T-cell (primary cell): ENCODE results near the gene MRPL3. TPM values are rescaled to one million over a fixed set of nuclear protein-coding genes. Genes with fewer than 3 reads are reported as not detected.

Experiments
- ATAC-seq, 4 experiments: fragments of 200-7000 bp in 3 of 4; fragments of 150-1000 bp in 1 of 4; cut with Tn5 transposase; replicated peaks in 1 of 4; 1 replicate in 3 of 4; 2 replicates in 1 of 4; pipeline ENCODE4 v1.10.0; 2021; ENCODE audit warnings: moderate library complexity in 3 of 4, mild to moderate bottlenecking in 2 of 4, moderate number of reproducible peaks in 1 of 4
- CTCF ChIA-PET, 2 donors: fragments of 300-600 bp; sonication (Branson Sonifier 250); formaldehyde crosslinking; loops; one replicate each; lab custom pipeline; 2022; ENCODE audit warnings: antibody characterized with exemption in 2 of 2; lab: Charles Lee
- POLR2A ChIA-PET, 2 donors: fragments of 300-600 bp; sonication (Branson Sonifier 250); formaldehyde crosslinking; loops; one replicate each; lab custom pipeline; 2022; ENCODE audit warnings: antibody characterized with exemption in 2 of 2; lab: Charles Lee
- DNase-seq, 35 experiments: peaks; one replicate each; pipeline versions ENCODE4 v3.0.0 to v3.0.0-alpha.2; 2013 to 2023
- H3K27ac ChIP-seq: one replicate; pipeline ENCODE4 v1.5.1; 2013; ENCODE audit warnings: low read length
- H3K27me3 ChIP-seq, 2 experiments: replicated peaks in 1 of 2; 1 replicate in 1 of 2; 2 replicates in 1 of 2; pipeline versions ENCODE4 v1.6.1 to v1.7.0; 2013; ENCODE audit warnings: low read length in 1 of 2, mixed read lengths in 1 of 2; ENCODE audit not compliant: control insufficient read depth in 2 of 2, insufficient read depth in 2 of 2; ENCODE audit errors: extremely low read depth in 1 of 2
- H3K36me3 ChIP-seq, 2 donors: 1 replicate in 1 of 2; 2 replicates in 1 of 2; pipeline versions ENCODE4 v1.6.1 to v1.7.0; 2013; ENCODE audit warnings: low read length in 1 of 2; ENCODE audit not compliant: control insufficient read depth in 2 of 2, insufficient read depth in 1 of 2; ENCODE audit errors: extremely low read depth in 1 of 2
- H3K4me1 ChIP-seq, 2 experiments: 1 replicate in 1 of 2; 2 replicates in 1 of 2; pipeline versions ENCODE4 v1.6.1 to v1.7.0; 2013; ENCODE audit warnings: low read length in 2 of 2, mixed read lengths in 1 of 2; ENCODE audit not compliant: insufficient read depth in 2 of 2, control insufficient read depth in 1 of 2; ENCODE audit errors: extremely low read depth in 1 of 2
- H3K4me3 ChIP-seq, 2 donors: 1 replicate in 1 of 2; 2 replicates in 1 of 2; pipeline versions ENCODE4 v1.5.1 to v1.7.0; 2013; ENCODE audit warnings: mild to moderate bottlenecking in 2 of 2, low read length in 1 of 2, moderate library complexity in 1 of 2; ENCODE audit not compliant: control insufficient read depth in 1 of 2; ENCODE audit errors: extremely low read depth in 1 of 2
- H3K9me3 ChIP-seq: 2 replicates; pipeline ENCODE4 v1.7.0; 2013
- H3K27ac Mint-ChIP-seq, 2 donors: one replicate each; pipeline ENCODE4 v1.8.0; 2020 to 2021; ENCODE audit warnings: mild to moderate bottlenecking in 2 of 2, mixed read lengths in 2 of 2
- H3K27me3 Mint-ChIP-seq, 2 donors: one replicate each; pipeline ENCODE4 v1.8.0; 2021 to 2022; ENCODE audit warnings: mixed read lengths in 2 of 2
- H3K36me3 Mint-ChIP-seq: one replicate; pipeline ENCODE4 v1.8.0; 2021; ENCODE audit warnings: mixed read lengths
- H3K4me1 Mint-ChIP-seq, 3 donors: one replicate each; pipeline ENCODE4 v1.8.0; 2020 to 2022; ENCODE audit warnings: mixed read lengths in 3 of 3, mild to moderate bottlenecking in 1 of 3
- H3K4me3 Mint-ChIP-seq, 3 donors: one replicate each; pipeline ENCODE4 v1.8.0; 2020 to 2022; ENCODE audit warnings: mild to moderate bottlenecking in 3 of 3, mixed read lengths in 3 of 3, moderate library complexity in 3 of 3
- H3K9me3 Mint-ChIP-seq, 3 donors: one replicate each; pipeline ENCODE4 v1.8.0; 2020 to 2022; ENCODE audit warnings: mixed read lengths in 3 of 3
- WGBS: methylation state at CpG from one replicate; pipeline ENCODE4 v1.1.5; 2013; ENCODE audit warnings: missing lambda C conversion rate; ENCODE audit not compliant: insufficient coverage; 5-methylcytosine and 5-hydroxymethylcytosine counted together
- total RNA-seq, 35 experiments: library from RNA in 6 of 35; stranded (reverse) in 6 of 35; fragments of 120-200 nt in 1 of 35; gene quantifications; one replicate each; pipeline versions ENCODE4 v1.2.1 to v1.2.4 and lab custom pipeline; 2013 to 2026

Gene MRPL3
- total RNA-seq, 5 donors from 2014 or later (not counting 1 experiment from before 2014, with no cell fraction given): 36.1 to 50.2 (median 42.0) TPM

GRCh38 chr3:131544557-131544956 is 41.8 kb upstream of the MRPL3 start:
- Histone ChIP-seq H3K9me3 (no peaks in the 10 kb centered on the region), H3K27ac (no peak overlapping the region), H3K27me3 (peaks cover 0 to 6% of the 10 kb centered on the region in 2 experiments), H3K36me3 (no peaks in the 10 kb centered on the region), H3K4me3 (no peak overlapping the region), H3K4me1 (no peaks in the 10 kb centered on the region)
- H3K27ac Mint-ChIP-seq: no peak overlapping the region
- no peaks in the 10 kb centered on the region for H3K9me3 Mint-ChIP-seq
- WGBS: 43% methylated on average over 1 of the region's 2 CpGs
- DNase-seq (no peak), ATAC-seq (no peak)
- H3K4me3 Mint-ChIP-seq: no peak overlapping the region
- H3K4me1 Mint-ChIP-seq: no peaks in the 10 kb centered on the region
- H3K27me3 Mint-ChIP-seq: peaks cover 19 to 32% of the 10 kb centered on the region in 2 donors
- POLR2A ChIA-PET: no interaction called here
- CTCF ChIA-PET: no interaction called here
- no peaks in the 10 kb centered on the region for H3K36me3 Mint-ChIP-seq

DNA sequence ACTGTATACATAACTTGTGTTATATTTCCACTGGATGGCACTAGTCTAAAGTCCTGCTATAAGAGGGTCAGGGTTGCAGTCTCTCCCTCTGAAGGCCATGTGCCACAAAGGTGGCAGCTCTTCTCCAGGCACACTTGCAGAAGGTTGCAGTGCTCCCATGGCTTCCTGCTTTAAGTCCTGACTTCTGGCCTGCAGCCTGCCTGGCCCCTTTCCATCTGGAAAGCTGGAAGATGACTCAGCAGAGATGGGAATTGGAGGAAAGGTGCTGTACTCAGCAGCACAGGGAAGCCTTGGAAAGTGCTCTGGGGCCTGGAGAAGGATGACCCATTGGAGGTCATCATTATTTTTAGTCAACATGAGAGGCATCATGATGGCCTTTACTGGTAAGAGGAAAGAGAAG is 40.9 kb upstream of the MRPL3 start:
- H3K4me1 Mint-ChIP-seq: no peaks in the 10 kb centered on the region
- H3K27ac ChIP-seq: no peak overlapping the region
- no peaks in the 10 kb centered on the region for H3K36me3 Mint-ChIP-seq

GRCh38 chr3:131541288-131541687 is 38.5 kb upstream of the MRPL3 start:
- ChIA-PET CTCF (no interaction called here), POLR2A (no interaction called here)
- no CpG with 5 or more reads among the region's 1 CpG for WGBS
- Mint-ChIP-seq H3K27ac (no peak overlapping the region), H3K4me3 (no peak overlapping the region), H3K9me3 (no peaks in the 10 kb centered on the region), H3K36me3 (no peaks in the 10 kb centered on the region), H3K27me3 (peaks cover 11 to 35% of the 10 kb centered on the region in 2 donors), H3K4me1 (no peaks in the 10 kb centered on the region)
- no peaks in the 10 kb centered on the region for H3K4me1 ChIP-seq
- no peak overlapping the region for H3K27ac ChIP-seq
- no peak for DNase-seq
- no peaks in the 10 kb centered on the region for H3K36me3 ChIP-seq
- H3K4me3 ChIP-seq: no peak overlapping the region
- ATAC-seq: no peak
- no peaks in the 10 kb centered on the region for H3K9me3 ChIP-seq
- H3K27me3 ChIP-seq: peaks cover 0 to 6% of the 10 kb centered on the region in 2 experiments

More for the DNA sequence above, 40.9 kb upstream of the MRPL3 start:
- ChIA-PET CTCF (no interaction called here), POLR2A (no interaction called here)
- Mint-ChIP-seq H3K27ac (no peak overlapping the region), H3K9me3 (no peaks in the 10 kb centered on the region), H3K4me3 (no peak overlapping the region), H3K27me3 (peaks cover 16 to 33% of the 10 kb centered on the region in 2 donors)
- Histone ChIP-seq H3K36me3 (no peaks in the 10 kb centered on the region), H3K27me3 (peaks cover 0 to 6% of the 10 kb centered on the region in 2 experiments), H3K4me3 (no peak overlapping the region), H3K4me1 (no peaks in the 10 kb centered on the region), H3K9me3 (no peaks in the 10 kb centered on the region)
- no peak for ATAC-seq
- no peak for DNase-seq

DNA sequence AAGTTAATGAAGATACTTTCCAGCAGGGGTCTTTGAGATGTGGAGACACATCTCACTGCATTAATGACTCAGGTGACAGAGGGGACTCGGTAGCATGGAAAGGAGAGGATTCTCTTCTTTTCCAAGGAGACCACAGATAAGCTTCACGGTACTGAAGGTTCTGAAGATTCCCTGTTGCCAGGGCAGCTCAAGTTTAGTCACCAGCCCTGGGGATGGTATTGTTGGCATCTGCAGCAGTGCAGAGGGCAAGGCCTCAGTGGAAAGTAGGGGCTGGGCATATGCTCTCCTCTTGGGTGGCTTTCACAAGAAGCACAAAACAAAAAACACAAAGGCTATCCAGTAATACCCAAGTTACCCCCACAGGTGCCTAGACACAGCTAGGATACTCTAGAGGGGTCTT is 38.0 kb upstream of the MRPL3 start:
- no peaks in the 10 kb centered on the region for H3K36me3 Mint-ChIP-seq
- 100% methylated on average over 1 of the region's 2 CpGs for WGBS
- Histone ChIP-seq H3K4me3 (no peak overlapping the region), H3K4me1 (no peaks in the 10 kb centered on the region), H3K9me3 (no peaks in the 10 kb centered on the region), H3K27ac (no peak overlapping the region), H3K27me3 (peaks cover 0 to 6% of the 10 kb centered on the region in 2 experiments), H3K36me3 (no peaks in the 10 kb centered on the region)
- H3K27me3 Mint-ChIP-seq: peaks cover 11 to 40% of the 10 kb centered on the region in 2 donors
- ChIA-PET POLR2A (no interaction called here), CTCF (no interaction called here)
- H3K27ac Mint-ChIP-seq: no peak overlapping the region
- ATAC-seq: no peak
- no peaks in the 10 kb centered on the region for H3K4me1 Mint-ChIP-seq
- no peaks in the 10 kb centered on the region for H3K9me3 Mint-ChIP-seq
- no peak for DNase-seq
- no peak overlapping the region for H3K4me3 Mint-ChIP-seq

DNA sequence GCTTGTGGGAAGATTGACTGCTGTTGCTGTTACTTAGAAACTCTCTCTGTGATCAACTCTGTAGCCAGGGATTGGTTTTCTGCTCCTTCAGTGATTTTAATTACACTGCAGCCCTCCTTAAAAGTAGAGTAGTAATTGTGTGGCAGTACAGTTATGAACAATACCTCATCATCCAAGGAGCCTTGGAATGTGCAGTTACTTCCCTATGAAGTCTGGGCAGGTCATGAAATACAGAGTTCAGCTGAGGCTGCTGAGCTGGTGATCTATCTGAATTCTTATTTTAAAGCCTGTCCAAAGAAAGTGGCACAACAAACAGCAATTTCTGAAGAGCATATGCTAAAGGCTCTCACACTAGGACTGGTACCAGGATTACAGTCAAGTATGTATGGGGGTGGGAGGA is 37.4 kb upstream of the MRPL3 start:
- H3K9me3 ChIP-seq: no peaks in the 10 kb centered on the region
- peaks cover 8 to 43% of the 10 kb centered on the region in 2 donors for H3K27me3 Mint-ChIP-seq
- ATAC-seq: no peak
- H3K9me3 Mint-ChIP-seq: no peaks in the 10 kb centered on the region
- no peak overlapping the region for H3K4me3 Mint-ChIP-seq
- H3K4me1 ChIP-seq: no peaks in the 10 kb centered on the region
- no peaks in the 10 kb centered on the region for H3K4me1 Mint-ChIP-seq
- ChIA-PET POLR2A (no interaction called here), CTCF (no interaction called here)
- H3K27ac Mint-ChIP-seq: no peak overlapping the region
- H3K4me3 ChIP-seq: no peak overlapping the region
- H3K36me3 Mint-ChIP-seq: no peaks in the 10 kb centered on the region
- DNase-seq: no peak
- H3K36me3 ChIP-seq: no peaks in the 10 kb centered on the region
- peaks cover 0 to 6% of the 10 kb centered on the region in 2 experiments for H3K27me3 ChIP-seq
- no peak overlapping the region for H3K27ac ChIP-seq

DNA sequence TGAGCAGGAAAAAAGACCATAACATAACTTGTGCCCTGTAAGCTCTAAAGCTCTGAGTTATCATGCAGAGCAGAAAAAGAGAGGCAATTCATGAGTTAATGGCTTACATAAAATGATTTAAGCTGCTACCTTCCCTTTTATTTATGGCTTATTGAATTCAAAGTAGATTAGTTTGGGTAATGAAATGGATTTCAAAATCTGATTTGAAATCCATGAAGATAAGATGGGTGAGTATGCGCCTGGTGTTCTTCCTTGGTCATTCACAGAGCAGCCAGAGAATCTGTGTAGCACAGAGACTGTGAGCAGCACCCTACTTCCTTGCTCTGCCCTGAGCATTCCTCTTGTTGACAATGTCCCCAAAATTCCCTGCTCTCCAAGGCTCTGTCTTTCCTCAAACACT is 36.2 kb upstream of the MRPL3 start:
- H3K27me3 Mint-ChIP-seq: peaks cover 8 to 36% of the 10 kb centered on the region in 2 donors
- WGBS: no CpG with 5 or more reads among the region's 1 CpG
- no peak overlapping the region for H3K27ac Mint-ChIP-seq
- ChIA-PET POLR2A (no interaction called here), CTCF (no interaction called here)
- peaks cover 0 to 6% of the 10 kb centered on the region in 2 experiments for H3K27me3 ChIP-seq
- DNase-seq (no peak), ATAC-seq (no peak)
- no peak overlapping the region for H3K27ac ChIP-seq
- H3K4me1 ChIP-seq: no peaks in the 10 kb centered on the region
- no peak overlapping the region for H3K4me3 Mint-ChIP-seq
- no peaks in the 10 kb centered on the region for H3K4me1 Mint-ChIP-seq
- H3K9me3 ChIP-seq: no peaks in the 10 kb centered on the region
- H3K36me3 ChIP-seq: no peaks in the 10 kb centered on the region
- no peaks in the 10 kb centered on the region for H3K36me3 Mint-ChIP-seq
- no peaks in the 10 kb centered on the region for H3K9me3 Mint-ChIP-seq
- no peak overlapping the region for H3K4me3 ChIP-seq

- no peaks in the 10 kb centered on the region for H3K4me1 ChIP-seq
- H3K27ac ChIP-seq: no peak overlapping the region
- no peaks in the 10 kb centered on the region for H3K9me3 ChIP-seq
- DNase-seq (no peak), ATAC-seq (no peak)
- H3K4me3 Mint-ChIP-seq: no peak overlapping the region
- peaks cover 0 to 2% of the 10 kb centered on the region in 2 experiments for H3K27me3 ChIP-seq
- ChIA-PET CTCF (no interaction called here), POLR2A (no interaction called here)
- H3K4me1 Mint-ChIP-seq: no peaks in the 10 kb centered on the region
- 90% methylated on average over 2 of the region's 3 CpGs for WGBS
- no peak overlapping the region for H3K4me3 ChIP-seq
- H3K27ac Mint-ChIP-seq: no peak overlapping the region
- peaks cover 11 to 42% of the 10 kb centered on the region in 2 donors for H3K27me3 Mint-ChIP-seq
- H3K36me3 ChIP-seq: no peaks in the 10 kb centered on the region
- H3K36me3 Mint-ChIP-seq: no peaks in the 10 kb centered on the region
- H3K9me3 Mint-ChIP-seq: peaks cover 0 to under 1% (median 0%) of the 10 kb centered on the region in 3 donors
These were observed 34.8 kb upstream of the MRPL3 start for GRCh38 chr3:131537531-131537930.
